ENCODE measurements around the gene EDA. TPM values are rescaled to one million over a fixed set of nuclear protein-coding genes. Genes with fewer than 3 reads are reported as not detected.
"Not testable (repeated sequence)": the region's sequence is repeated elsewhere in the genome, so short reads cannot be mapped to it uniquely, and the experiment has no call there.

EDA gene
- total RNA-seq, 1 experiment from 2014 or later, result 0.15 TPM

DNA sequence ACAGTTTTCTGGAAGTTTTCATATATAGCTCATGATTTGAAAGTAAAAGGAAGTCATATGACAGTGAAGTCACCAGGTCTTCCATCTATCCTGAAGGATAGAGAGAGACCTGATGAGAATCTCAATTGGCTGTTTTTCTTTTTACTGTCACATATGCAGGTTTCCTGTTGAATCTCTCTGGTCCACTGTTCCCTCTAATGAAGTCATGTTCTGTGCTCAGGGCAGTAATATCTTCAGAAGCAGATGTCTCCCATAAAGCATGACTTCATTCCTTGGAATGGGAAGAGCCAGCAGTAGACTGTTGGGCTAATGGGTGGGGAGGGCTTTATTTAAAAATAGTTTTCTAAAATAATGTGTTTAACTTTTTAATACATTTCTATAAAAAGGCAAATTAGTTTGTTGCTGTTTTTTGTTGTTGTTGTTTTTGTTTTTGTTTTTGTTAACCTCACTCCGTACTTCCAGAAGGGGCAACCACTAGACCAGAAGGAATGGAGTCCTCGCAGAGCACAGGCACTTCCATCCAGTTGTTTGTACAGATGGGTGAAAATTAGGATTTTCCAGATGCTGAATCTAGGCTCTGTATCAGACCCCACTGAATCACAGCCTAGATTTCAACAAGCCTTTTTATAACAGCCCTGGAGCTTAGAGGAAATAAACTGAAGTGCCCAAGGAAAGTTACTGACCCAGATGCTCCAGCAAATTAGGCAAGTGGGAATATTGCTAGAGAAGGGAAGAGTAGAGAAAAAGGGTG is 379.6 kb downstream of the EDA start:
- DNase-seq, result no peak
- Histone ChIP-seq H3K9ac (ENCODE audit: low read length) (no peak overlapping the region), H3K9me3 (ENCODE audit: low read length) (no peaks in the 10 kb centered on the region), H2AFZ (ENCODE audit: low read length) (no peak overlapping the region), H3K9me2 (replicated peaks; ENCODE audit: low read length) (no peaks in the 10 kb centered on the region), H3K27me3 (ENCODE audit: low read length) (no peaks in the 10 kb centered on the region), H4K20me1 (ENCODE audit: low read length) (no peaks in the 10 kb centered on the region), H3K4me2 (ENCODE audit: low read length) (no peak overlapping the region), H3K4me3 (ENCODE audit: low read length) (no peak overlapping the region), H3K79me2 (ENCODE audit: low read length) (no peaks in the 10 kb centered on the region), H3K27ac (ENCODE audit: low read length) (no peak overlapping the region), H3F3A (ENCODE audit: low read length, unreplicated experiment) (no peaks in the 10 kb centered on the region), H3K4me1 (ENCODE audit: insufficient read depth, low read length) (no peaks in the 10 kb centered on the region), H3K36me3 (ENCODE audit: low read depth, low read length) (no peaks in the 10 kb centered on the region)
- intact Hi-C loops (cut with micrococcal nuclease), result no loop called here
- TF ChIP-seq EZH2phosphoT487 (IDR thresholded peaks at IDR 0.05; ENCODE audit: borderline replicate concordance, low read length) (no peak), EZH2 (IDR thresholded peaks at IDR 0.05; ENCODE audit: low read length, unreplicated experiment) (no peak)
- TF ChIP-seq, protein P1, sequence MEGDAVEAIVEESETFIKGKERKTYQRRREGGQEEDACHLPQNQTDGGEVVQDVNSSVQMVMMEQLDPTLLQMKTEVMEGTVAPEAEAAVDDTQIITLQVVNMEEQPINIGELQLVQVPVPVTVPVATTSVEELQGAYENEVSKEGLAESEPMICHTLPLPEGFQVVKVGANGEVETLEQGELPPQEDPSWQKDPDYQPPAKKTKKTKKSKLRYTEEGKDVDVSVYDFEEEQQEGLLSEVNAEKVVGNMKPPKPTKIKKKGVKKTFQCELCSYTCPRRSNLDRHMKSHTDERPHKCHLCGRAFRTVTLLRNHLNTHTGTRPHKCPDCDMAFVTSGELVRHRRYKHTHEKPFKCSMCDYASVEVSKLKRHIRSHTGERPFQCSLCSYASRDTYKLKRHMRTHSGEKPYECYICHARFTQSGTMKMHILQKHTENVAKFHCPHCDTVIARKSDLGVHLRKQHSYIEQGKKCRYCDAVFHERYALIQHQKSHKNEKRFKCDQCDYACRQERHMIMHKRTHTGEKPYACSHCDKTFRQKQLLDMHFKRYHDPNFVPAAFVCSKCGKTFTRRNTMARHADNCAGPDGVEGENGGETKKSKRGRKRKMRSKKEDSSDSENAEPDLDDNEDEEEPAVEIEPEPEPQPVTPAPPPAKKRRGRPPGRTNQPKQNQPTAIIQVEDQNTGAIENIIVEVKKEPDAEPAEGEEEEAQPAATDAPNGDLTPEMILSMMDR (conservative IDR thresholded peaks at IDR 0.05; ENCODE audit: low read depth, low read length), result no peak
- no peak for ATAC-seq
- POLR2A ChIA-PET (ENCODE audit: unreplicated experiment), result interaction anchor here (0.6 kb wide), 1 partner anchor 1379 kb away, joined by 9 read pairs; no protein-coding TSS in a partner anchor
- no TSS peak for BruUV-seq (replicated peaks)
- CTCF ChIA-PET, result no interaction called here

DNA sequence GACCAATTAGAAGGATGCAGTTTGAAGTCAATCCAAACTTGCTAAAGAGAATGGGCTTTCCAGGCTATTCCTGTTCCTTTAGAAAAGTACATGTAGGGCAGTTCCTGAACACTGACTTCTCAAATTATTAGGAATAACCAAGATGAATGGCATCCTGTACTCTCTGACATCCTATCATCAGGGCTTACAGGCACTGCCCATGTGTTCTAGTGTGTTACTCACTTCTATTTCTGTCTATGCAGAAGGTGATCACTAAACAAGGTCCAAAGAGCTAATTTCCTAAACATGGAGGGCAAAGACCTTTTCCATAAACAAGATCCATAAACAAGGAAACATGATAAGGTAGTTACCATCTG is 380.2 kb downstream of the EDA start:
- TF ChIP-seq, protein P1 (conservative IDR thresholded peaks at IDR 0.05; ENCODE audit: low read depth, low read length), result no peak
- TF ChIP-seq EZH2 (IDR thresholded peaks at IDR 0.05; ENCODE audit: low read length, unreplicated experiment) (no peak), EZH2phosphoT487 (IDR thresholded peaks at IDR 0.05; ENCODE audit: borderline replicate concordance, low read length) (no peak)
- Histone ChIP-seq H3K4me3 (ENCODE audit: low read length) (no peak overlapping the region), H3K4me1 (ENCODE audit: insufficient read depth, low read length) (no peaks in the 10 kb centered on the region), H3K4me2 (ENCODE audit: low read length) (no peak overlapping the region), H3K36me3 (ENCODE audit: low read depth, low read length) (no peaks in the 10 kb centered on the region), H3K27me3 (ENCODE audit: low read length) (no peaks in the 10 kb centered on the region), H3K9ac (ENCODE audit: low read length) (no peak overlapping the region), H3K27ac (ENCODE audit: low read length) (no peak overlapping the region), H3K9me2 (replicated peaks; ENCODE audit: low read length) (no peaks in the 10 kb centered on the region), H4K20me1 (ENCODE audit: low read length) (no peaks in the 10 kb centered on the region), H3K79me2 (ENCODE audit: low read length) (no peaks in the 10 kb centered on the region), H3F3A (ENCODE audit: low read length, unreplicated experiment) (no peaks in the 10 kb centered on the region), H2AFZ (ENCODE audit: low read length) (no peak overlapping the region), H3K9me3 (ENCODE audit: low read length) (no peaks in the 10 kb centered on the region)
- BruUV-seq (replicated peaks), result no TSS peak
- no peak for ATAC-seq
- intact Hi-C loops (cut with micrococcal nuclease), result no loop called here
- POLR2A ChIA-PET (ENCODE audit: unreplicated experiment), result no interaction called here
- CTCF ChIA-PET, result no interaction called here
- DNase-seq, result no peak

DNA sequence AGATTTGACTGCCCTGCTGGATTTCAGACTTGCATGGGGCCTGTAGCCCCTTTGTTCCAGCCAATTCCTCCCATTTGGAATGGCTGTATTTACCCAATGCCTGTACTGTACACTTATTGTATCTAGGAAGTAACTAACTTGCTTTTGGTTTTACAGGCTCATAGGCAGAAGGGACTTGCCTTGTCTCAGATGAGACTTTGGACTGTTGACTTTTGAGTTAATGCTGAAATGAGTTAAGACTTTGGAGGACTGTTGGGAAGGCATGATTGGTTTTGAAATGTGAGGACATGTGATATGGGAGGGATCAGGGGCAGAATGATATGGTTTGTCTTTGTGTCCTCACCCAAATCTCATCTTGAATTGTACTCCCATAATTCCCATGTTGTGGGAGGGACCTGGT is 382.4 kb downstream of the EDA start:
- BruUV-seq (replicated peaks); DNase-seq; H3K9me3 ChIP-seq (ENCODE audit: low read length): not testable (repeated sequence)

More for the DNA sequence above, 382.4 kb downstream of the EDA start:
- H3K9ac ChIP-seq (ENCODE audit: low read length); H3K4me3 ChIP-seq (ENCODE audit: low read length); H3K27me3 ChIP-seq (ENCODE audit: low read length); H3K79me2 ChIP-seq (ENCODE audit: low read length); H3K27ac ChIP-seq (ENCODE audit: low read length); H3K4me1 ChIP-seq (ENCODE audit: insufficient read depth, low read length); CTCF ChIA-PET; H3F3A ChIP-seq (ENCODE audit: low read length, unreplicated experiment); intact Hi-C loops (cut with micrococcal nuclease); ATAC-seq; H2AFZ ChIP-seq (ENCODE audit: low read length); H3K4me2 ChIP-seq (ENCODE audit: low read length); H4K20me1 ChIP-seq (ENCODE audit: low read length); POLR2A ChIA-PET (ENCODE audit: unreplicated experiment); H3K36me3 ChIP-seq (ENCODE audit: low read depth, low read length); H3K9me2 ChIP-seq (replicated peaks; ENCODE audit: low read length): not testable (repeated sequence)

Measured in PC-3 (cell line).